ENCODE data around the gene HMX1. TPM values are rescaled to one million over a fixed set of nuclear protein-coding genes. Genes with fewer than 3 reads are reported as not detected.

Gene HMX1
- total and polyA plus RNA-seq, 12 donors = 0.15 TPM; not detected in 11

DNA sequence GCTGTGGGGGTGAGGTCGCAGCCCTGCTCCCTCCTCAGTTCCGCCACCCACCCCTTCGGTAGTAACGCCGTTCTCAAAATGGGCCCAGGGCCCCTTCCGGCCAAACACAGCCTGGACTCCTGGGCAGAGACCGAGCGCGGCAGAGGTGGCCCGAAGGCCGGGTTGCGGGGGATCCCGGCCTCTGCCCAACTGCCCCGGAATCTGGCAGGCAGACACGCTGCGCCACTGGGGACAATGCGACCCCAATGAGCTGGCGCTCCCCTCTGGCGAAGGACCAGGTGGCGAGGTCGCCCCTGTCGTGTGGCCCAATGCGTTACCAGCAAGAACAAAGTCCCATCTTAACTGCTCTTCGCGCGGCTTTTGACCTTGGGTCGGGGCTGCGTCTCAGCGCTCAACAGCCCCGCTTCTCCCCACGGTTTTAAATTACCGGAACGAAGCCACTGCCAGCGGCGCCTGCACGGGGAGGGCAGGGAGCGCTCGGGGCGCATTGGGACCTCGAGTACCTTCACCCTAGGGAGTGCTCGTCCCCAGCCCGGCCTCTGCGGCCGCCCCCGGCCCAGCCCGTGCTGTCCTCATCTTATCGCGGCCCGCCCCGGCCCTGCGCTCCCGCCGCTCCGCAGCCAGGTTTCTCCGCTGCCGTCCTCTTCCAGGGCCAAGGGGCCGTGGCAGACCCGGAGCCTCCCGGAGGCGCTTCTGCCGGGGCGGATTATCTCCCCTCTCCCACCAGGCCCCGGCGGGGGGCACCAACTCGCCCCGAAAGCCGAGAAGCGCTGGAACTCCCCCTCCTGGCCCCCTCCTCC is 22.2 kb upstream of the HMX1 start:
- DNase-seq (no peak), ATAC-seq (no peak)
- intact Hi-C loops (cut with DNase I) = loop anchor here in 1 of 10 donors (10.0 kb wide), 1 partner anchor 529 kb away; no protein-coding TSS in a partner anchor
- Histone ChIP-seq H3K27ac (no peak overlapping the region), H3K4me1 (peaks cover 0 to 14% (median 3%) of the 10 kb centered on the region in 9 donors), H3K36me3 (no peaks in the 10 kb centered on the region), H3K27me3 (peaks cover 28 to 99% (median 97%) of the 10 kb centered on the region in 7 donors), H3K4me3 (peak overlapping the region in 1 of 10 donors; percentile 17), H3K9me3 (no peaks in the 10 kb centered on the region)
- TF ChIP-seq, protein P1, sequence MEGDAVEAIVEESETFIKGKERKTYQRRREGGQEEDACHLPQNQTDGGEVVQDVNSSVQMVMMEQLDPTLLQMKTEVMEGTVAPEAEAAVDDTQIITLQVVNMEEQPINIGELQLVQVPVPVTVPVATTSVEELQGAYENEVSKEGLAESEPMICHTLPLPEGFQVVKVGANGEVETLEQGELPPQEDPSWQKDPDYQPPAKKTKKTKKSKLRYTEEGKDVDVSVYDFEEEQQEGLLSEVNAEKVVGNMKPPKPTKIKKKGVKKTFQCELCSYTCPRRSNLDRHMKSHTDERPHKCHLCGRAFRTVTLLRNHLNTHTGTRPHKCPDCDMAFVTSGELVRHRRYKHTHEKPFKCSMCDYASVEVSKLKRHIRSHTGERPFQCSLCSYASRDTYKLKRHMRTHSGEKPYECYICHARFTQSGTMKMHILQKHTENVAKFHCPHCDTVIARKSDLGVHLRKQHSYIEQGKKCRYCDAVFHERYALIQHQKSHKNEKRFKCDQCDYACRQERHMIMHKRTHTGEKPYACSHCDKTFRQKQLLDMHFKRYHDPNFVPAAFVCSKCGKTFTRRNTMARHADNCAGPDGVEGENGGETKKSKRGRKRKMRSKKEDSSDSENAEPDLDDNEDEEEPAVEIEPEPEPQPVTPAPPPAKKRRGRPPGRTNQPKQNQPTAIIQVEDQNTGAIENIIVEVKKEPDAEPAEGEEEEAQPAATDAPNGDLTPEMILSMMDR (IDR thresholded peaks at IDR 0.05) = no peak
- WGBS, 2 donors = 1% methylated on average over 68 of the region's 68 CpGs

DNA sequence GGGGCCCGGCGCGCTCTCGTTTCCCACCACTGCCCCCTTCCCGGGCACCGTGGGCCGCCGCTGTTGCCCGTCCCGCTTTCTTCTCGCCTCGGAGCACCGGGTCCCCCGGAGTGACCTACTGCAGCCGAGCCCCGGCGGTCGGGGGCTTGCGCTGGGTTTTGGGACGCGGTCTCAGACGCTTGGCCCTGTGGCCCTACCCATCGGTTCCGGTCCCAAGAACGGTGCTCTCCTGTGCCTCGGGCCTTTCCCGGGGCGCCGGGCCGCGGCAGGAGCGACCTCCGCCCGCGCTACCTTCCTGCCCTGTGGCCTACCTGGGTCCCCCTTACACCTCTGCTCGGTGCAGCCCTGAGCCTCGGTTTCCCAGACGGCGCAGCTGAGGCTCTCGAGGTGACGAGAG is 21.6 kb upstream of the HMX1 start:
- Histone ChIP-seq H3K36me3 (no peaks in the 10 kb centered on the region), H3K27me3 (peaks cover 28 to 99% (median 96%) of the 10 kb centered on the region in 7 donors), H3K27ac (no peak overlapping the region), H3K9me3 (no peaks in the 10 kb centered on the region), H3K4me3 (no peak overlapping the region), H3K4me1 (peaks cover 0 to 14% (median 3%) of the 10 kb centered on the region in 9 donors)
- ATAC-seq = peak in 1 of 8 donors; percentile 18
- no peak for DNase-seq
- TF ChIP-seq, protein P1 (IDR thresholded peaks at IDR 0.05) = no peak
- intact Hi-C loops (cut with DNase I) = loop anchor here in 1 of 10 donors (10.0 kb wide), 1 partner anchor 528 kb away; no protein-coding TSS in a partner anchor
- 0 to 2% methylated on average over 38 to 41 of the region's 41 CpGs for WGBS, 2 donors

DNA sequence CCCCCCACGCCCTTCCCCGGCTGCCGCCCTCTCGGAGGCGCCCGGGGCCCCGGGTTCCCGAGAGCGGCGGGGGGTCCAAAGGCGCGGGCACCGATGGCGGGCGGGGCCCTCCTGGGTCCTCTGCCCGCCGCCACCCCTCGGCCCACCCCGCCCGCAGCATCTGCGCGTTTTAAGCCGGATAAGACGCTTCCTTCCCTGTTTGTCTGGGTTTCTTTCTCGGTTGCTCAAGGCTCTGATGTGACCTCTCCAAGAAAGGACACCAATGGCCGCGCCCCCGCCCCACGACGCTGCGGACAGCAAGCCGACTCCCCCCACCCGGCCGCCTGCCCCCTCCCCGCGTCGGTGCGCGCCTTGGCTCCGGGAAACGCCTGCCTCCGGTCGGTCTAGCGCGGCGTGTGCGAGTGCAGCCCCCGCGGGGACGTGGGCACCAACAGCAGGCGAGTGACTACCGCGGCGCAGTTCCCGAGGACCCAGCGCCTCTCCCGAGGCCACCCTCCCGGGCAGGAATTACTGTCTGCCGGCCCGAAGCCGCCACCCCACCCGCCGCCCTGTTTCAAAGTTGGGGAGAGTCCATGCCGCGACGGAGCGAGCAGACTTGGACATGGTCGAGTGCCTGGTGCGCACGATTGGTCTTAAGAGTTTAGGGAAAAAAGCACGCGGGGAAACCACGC is 21.1 kb upstream of the HMX1 start:
- no peak for DNase-seq
- no peak overlapping the region for H3K4me3 ChIP-seq
- H3K4me1 ChIP-seq = peaks cover 0 to 14% (median 3%) of the 10 kb centered on the region in 9 donors
- WGBS, 2 donors = 1% methylated on average over 65 to 73 of the region's 73 CpGs
- intact Hi-C loops (cut with DNase I) = loop anchor here in 1 of 10 donors (10.0 kb wide), 1 partner anchor 528 kb away; no protein-coding TSS in a partner anchor
- no peaks in the 10 kb centered on the region for H3K36me3 ChIP-seq
- no peaks in the 10 kb centered on the region for H3K9me3 ChIP-seq
- TF ChIP-seq, protein P1 (IDR thresholded peaks at IDR 0.05) = no peak
- H3K27me3 ChIP-seq = peaks cover 28 to 100% (median 96%) of the 10 kb centered on the region in 7 donors
- ATAC-seq = no peak
- no peak overlapping the region for H3K27ac ChIP-seq

Data from heart right ventricle (tissue), 16 donors.